NCI-H2081 (cell line): ENCODE results near the gene ENTPD2.

Source experiments
- DNase-seq, 2 experiments: peaks; one replicate each; lab custom pipeline; 2025; lab: John Stamatoyannopoulos, UW

Gene ENTPD2

GRCh38 chr9:137030006-137030405 is 23.9 kb downstream of the ENTPD2 start:
- DNase-seq: no peak

DNA sequence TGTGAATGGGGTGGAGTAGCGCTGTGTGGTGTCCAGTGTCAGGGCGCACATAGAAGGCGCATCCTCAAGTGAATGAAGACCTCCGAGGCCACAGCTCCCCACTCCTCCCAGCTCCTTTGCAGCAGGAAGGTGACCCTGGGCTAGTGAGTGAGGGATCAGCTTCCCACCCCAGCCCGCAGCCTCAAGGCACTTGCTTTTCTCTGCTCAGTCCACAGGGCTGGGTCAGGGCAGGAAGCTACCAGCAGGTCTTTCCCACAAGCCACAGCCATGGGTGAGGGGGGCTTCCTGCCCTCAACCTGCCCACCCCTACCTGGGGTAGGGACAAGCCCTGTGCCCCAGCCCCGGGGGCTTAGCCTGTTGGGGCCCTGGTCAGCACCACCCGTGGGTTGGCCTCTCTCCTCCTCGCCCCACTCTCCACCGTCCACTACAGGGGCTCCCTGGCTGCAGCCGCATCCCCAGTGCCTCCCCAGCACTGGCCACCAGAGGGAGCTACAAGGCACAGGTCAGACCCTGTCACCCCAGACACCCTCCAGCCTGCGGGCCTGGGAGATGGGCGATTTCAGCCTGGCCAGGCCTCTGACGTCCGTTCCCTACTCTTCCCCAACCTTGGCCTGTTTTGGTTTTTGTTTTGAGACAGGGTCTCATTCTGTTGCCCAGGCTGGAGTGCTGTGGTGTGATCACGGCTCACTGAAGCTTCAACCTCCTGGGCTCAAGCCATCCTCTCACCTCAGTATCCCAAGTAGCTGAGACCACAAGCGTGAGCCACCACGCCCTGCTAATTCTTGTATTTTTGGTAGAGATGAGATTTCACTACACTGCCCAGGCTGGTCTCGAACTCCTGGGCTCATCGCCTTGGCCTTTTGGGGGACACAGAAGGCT is 24.6 kb downstream of the ENTPD2 start:
- peak; percentile 44 to 57 for DNase-seq

DNA sequence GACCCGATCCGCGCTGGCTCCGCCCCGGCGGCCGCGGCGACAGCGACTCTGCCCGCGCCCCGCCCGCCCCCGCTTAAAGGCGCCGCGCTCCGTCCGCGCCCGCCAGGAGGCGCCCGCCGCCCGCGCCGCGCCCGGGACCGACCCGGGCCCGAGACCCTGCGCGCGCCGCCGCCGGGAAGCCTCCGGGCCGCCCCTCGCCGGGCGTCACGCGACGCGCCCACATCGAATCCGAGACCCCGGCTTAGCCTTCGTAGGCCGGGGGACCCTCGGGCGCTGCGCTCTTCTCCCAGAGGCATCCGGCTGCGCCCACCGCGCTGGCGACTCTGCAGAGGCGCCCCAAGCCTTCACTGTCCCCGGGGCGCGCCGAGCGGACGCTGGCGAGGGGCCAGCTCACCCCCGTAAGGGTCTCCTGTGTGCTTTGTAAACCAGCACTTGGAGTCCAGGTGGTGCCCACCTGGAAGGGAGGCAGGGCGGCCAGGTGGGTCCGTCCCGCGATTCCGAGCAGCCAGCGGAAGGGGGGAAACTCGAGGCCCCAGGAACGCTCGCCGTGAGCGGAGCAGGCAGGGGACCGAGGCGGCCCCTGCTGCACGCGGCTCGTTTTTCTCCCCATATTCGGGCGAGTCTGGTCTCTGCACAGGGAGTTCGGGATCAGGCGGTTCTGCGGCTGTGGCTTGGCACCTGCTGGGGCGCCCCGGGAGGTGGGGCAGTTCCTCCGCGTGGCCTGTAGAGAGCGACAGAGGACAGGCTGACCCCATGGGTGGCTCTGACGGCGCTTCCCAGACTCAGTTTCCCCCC is 25.4 kb downstream of the ENTPD2 start:
- peak; percentile 68 to 70 for DNase-seq

- no peak for DNase-seq
Measured at GRCh38 chr9:137027369-137028262, 26.2 kb downstream of the ENTPD2 start, which contains the start of gene ABCA2. TSS of gene ABCA2 (minus strand) at chr9:137028237. CDS start at chr9:137028140, 97 bp downstream.

GRCh38 chr9:137026828-137027227 is 27.0 kb downstream of the ENTPD2 start:
- peak in 1 of 2 experiments; percentile 17 for DNase-seq

GRCh38 chr9:137026384-137026783 is 27.5 kb downstream of the ENTPD2 start:
- no peak for DNase-seq

DNA sequence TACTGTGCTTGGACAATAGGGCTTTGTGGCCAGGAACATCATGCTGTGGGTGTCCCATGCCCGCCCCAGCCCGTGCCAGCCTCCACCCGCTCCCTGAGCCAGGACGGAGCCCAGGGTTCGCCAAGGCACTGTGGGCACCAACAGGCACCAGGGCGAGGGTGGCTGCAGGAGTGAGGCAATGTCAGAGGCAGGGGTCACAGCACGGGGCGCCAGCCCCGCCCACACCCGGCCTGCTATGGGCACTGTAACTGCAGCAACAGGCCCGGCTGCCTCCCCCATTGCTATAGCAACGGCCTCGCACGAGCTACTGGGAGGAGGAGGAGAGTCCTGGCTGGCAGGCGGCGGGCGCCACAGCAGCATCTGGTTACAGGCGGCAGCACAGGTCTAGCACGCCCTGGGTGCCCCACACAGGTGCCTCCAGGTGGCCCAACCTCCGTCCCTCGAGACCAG is 28.3 kb downstream of the ENTPD2 start:
- peak; percentile 70 to 74 for DNase-seq

DNA sequence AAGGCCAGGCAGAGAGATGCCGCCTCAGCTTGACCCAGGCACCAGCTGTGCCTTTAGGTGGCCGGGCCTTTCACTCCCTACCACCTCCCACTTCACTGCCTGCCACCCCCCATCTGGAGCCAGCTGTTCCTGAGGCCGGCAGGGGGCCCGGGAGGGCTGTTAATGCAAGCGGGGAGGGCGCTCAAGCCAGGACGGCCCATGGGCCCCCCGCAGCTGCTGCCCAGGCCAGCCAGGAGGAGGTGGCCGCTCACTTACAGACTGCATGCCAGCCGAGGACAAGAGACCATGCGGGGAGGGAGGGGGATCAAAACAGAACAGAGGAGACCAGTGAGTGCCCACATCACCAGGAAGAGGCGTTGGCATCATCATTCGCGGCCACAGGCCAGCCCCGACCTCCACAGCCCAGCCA is 30.3 kb downstream of the ENTPD2 start:
- no peak for DNase-seq

GRCh38 chr9:137023157-137023556 is 30.7 kb downstream of the ENTPD2 start:
- DNase-seq: no peak

- no peak for DNase-seq
Measured at GRCh38 chr9:137022662-137023008, 31.2 kb downstream of the ENTPD2 start.

DNA sequence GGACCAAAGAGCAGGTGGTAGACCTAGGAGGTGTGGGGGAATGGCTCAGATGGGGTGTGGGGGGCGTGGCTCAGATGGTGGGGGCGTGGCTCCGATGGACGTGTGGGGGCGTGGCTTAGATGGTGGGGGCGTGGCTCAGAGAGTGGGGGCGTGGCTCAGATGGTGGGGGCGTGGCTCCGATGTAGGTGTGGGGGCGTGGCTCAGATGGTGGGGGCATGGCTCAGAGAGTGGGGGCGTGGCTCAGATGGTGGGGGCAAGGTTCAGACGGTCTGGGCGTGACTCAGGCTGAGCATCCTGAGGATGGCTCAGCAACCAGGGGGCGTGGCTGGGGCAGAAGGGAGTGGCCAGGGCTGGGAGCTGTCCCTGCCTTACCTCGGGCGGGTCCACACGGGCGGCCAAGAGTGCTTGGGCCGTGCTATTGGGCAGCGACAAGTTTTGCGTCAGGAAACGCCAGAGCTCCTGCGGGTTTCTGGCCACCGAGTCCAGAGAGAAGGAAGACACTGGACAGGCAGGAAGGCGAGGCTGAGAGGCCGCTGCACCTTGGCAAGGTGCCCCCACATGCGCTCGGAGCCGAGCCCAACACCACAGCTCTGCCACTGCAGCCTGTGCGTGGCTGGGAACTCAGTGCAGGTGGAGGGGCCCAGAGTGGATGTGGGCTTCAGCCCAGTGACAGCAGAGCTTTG is 31.7 kb downstream of the ENTPD2 start:
- DNase-seq: no peak

DNA sequence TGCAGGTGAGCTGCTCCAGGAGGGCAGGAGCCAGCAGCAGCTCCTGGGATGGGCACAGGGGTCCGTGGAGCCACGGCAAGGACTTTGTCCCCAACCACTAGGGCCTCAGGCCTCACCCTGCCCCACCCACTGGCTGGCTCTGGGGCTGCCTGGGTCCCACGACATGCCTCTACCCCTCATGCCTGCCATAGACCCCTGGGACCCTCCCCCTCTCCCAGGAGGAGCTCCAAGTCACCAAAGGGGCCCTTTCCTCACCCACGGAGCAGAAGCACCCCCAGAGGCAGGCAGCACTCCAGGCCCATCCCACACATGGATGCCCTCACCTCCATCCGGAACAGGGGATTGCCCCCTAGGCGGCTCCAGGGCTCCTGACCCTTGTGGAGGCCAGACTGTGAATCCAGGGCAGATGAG is 32.3 kb downstream of the ENTPD2 start:
- no peak for DNase-seq

- DNase-seq: no peak
Measured at GRCh38 chr9:137020771-137021567, 32.9 kb downstream of the ENTPD2 start.

DNA sequence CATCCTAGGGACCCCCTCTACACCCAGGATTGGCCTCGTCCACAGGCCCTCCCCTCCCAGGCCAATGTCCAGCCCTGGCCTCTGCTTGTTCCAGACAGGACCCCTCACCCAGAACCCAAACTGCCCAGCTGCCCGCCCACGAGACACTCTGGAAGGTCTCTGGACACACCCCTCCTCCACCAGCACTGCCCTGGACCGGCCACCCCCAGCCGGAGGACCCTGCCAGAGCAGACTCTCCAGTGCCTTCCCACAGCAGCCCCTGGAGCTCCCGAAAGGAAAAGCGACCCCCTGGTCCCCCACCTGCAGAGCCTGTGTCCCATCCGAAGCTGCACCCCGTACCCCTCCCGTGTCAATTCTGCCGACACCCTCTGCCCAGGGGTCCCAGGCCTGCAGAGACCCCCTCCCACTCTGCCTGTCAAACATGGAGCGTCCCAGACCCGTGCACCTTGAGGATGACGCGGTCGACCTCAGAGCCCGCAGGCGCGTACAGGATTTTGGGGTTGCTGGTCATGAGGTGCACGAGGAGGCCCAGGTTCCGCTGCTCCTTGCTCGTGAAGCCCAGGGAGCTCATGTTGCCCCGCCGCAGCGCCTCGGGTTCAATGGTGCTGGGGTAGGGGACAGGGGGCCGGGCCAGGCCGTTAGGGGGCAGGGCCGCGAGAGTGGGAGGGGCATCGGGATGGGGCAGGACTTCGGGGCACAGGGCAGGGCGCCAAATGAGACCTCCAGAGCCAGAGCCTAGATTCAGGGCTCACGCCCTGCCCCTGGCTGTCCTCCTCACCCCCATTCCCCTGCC is 33.8 kb downstream of the ENTPD2 start:
- DNase-seq: no peak

DNA sequence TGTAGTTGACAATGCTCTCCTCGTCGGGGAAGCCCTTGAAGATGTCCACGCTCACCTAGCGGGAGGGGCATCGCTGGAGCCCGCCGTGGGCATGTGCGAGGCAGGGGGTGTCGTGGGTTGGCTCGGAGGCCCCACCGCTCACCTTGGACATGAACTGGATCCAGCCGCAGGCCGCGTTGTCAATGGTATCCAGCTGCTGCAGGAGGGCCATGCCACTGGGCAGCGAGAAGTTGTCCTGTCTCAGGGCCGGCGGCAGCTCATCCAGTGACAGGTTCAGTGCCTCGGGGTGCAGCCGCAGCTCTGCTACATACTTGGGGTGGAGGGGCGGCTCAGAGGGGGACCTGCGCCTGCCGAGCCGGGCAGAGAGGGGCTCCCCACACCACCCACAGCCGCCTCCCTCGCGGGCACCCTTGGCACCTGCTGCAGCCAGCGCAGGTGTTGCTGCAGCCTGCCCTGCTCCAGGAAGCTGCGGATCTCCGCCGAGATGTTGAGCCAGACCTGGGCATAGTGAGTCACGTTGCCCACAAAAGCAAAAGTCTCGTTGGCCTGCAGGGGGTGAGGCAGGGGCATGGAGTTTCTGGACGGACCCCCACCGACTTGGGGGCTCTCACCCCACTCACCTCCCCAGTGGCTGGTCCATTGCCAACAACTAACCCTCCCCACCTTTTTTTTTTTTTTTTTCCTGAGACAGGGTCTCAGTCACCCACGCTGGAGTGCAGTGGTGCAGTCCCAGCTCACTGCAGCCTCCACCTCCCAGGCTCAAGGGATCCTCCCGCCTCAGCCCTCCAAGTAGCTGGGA is 34.9 kb downstream of the ENTPD2 start:
- DNase-seq: no peak

DNA sequence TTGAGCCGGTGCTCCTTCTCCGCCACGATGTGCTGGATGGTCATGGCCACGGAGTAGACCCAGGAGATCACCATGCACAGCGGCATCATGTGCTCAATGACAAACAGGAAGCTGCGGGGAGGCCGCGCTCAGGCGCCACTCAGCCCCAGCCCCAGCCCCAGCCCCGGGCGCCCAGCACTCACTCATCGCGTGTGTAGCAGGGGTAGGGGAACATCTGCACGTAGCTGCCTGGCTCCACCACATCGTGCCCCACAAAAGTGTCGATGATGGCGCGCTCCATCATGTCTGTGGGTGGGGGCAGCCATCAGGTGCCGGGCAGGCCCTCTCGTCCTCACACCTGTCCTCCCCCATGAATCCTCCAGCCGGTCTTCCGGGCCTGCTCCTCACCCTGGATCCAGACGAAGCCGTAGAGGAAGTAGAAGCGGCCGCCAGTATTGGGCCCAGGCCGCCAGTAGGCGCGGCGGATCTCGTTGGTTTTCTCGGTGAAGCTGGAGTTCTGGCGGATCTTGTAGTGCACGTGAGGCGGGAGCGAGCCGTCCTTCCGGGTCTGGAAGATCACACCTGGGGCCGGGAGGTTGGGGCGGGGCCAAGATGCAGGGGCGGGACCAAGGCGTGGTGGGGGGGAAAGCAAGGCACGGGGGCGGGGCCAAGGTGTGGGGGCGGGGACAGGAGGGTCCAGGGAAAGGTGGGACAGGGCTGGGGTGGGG is 35.9 kb downstream of the ENTPD2 start:
- DNase-seq: no peak

GRCh38 chr9:137017071-137017470 is 36.8 kb downstream of the ENTPD2 start:
- DNase-seq: no peak

DNA sequence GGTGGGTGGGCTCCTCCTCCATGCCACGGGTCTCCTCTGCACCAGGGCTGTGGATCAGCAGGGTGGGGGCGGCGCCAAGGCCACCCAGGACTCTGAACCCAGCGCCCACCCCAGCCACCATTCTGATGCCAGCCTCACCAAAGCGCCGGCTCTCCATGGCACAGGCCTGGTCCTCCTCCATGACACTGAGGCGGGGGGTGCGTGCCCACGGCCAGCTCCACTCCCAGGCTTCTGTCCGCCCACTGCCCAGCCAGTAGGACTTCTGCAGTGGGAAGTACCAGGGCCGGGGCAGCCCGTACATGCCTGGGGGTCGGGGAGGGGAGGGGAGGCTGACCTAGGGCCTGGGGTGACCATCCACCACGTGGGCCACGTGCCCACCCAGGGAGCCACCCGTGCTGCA is 37.4 kb downstream of the ENTPD2 start:
- no peak for DNase-seq
